ENCODE data around the gene PPP4R3C.
"Not testable (repeated sequence)": the region's sequence is repeated elsewhere in the genome, so short reads cannot be mapped to it uniquely, and the experiment has no call there.

DNA sequence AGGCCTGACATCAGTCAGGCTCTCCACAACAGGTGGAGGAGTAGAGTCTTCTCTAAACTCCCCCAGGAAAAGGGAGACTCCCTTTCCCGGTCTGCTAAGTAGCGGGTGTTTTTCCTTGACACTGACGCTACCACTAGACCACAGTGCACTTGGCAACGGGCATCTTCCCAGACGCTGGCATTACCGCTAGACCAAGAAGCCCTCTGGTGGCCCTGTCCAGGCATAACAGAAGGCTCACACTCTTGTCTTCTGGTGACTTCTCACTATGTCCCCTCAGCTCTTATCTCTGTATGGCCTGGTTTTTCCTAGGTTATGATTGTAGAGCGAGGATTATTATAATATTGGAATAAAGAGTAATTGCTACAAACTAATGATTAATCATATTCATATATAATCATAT, 20.7 kb downstream of the PPP4R3C start:
- not testable (repeated sequence) for TF ChIP-seq USF2 (IDR thresholded peaks at IDR 0.05; ENCODE audit: low read depth, low read length); POLR2A (IDR thresholded peaks at IDR 0.05; ENCODE audit: low read depth, low read length); RCOR1 (IDR thresholded peaks at IDR 0.05; ENCODE audit: insufficient replicate concordance, low read length); RFX5 (IDR thresholded peaks at IDR 0.05; ENCODE audit: low read depth, low read length); RAD21 (IDR thresholded peaks at IDR 0.05; ENCODE audit: low read length); MXI1 (IDR thresholded peaks at IDR 0.05; ENCODE audit: borderline replicate concordance, low read depth, low read length); ELK1 (IDR thresholded peaks at IDR 0.05; ENCODE audit: borderline replicate concordance, low read depth, low read length); MAFK (IDR thresholded peaks at IDR 0.05; ENCODE audit: low read depth, low read length); SMC3 (IDR thresholded peaks at IDR 0.05; ENCODE audit: low read depth, low read length); CEBPB (IDR thresholded peaks at IDR 0.05; ENCODE audit: low read depth, low read length); MAZ (IDR thresholded peaks at IDR 0.05; ENCODE audit: borderline replicate concordance, low read depth, low read length); FOS (IDR thresholded peaks at IDR 0.05; ENCODE audit: low read depth, low read length)
- TF ChIP-seq, protein P1, sequence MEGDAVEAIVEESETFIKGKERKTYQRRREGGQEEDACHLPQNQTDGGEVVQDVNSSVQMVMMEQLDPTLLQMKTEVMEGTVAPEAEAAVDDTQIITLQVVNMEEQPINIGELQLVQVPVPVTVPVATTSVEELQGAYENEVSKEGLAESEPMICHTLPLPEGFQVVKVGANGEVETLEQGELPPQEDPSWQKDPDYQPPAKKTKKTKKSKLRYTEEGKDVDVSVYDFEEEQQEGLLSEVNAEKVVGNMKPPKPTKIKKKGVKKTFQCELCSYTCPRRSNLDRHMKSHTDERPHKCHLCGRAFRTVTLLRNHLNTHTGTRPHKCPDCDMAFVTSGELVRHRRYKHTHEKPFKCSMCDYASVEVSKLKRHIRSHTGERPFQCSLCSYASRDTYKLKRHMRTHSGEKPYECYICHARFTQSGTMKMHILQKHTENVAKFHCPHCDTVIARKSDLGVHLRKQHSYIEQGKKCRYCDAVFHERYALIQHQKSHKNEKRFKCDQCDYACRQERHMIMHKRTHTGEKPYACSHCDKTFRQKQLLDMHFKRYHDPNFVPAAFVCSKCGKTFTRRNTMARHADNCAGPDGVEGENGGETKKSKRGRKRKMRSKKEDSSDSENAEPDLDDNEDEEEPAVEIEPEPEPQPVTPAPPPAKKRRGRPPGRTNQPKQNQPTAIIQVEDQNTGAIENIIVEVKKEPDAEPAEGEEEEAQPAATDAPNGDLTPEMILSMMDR (conservative IDR thresholded peaks at IDR 0.05; ENCODE audit: low read depth, low read length): not testable (repeated sequence)
